ENCODE results near the gene CACNA1H. TPM values are rescaled to one million over a fixed set of nuclear protein-coding genes. Genes with fewer than 3 reads are reported as not detected.

The CACNA1H gene
- total and polyA plus RNA-seq, 2 of the 4 experiments (the other 2 are of a cell fraction), result 1.6 to 5.8 TPM

DNA sequence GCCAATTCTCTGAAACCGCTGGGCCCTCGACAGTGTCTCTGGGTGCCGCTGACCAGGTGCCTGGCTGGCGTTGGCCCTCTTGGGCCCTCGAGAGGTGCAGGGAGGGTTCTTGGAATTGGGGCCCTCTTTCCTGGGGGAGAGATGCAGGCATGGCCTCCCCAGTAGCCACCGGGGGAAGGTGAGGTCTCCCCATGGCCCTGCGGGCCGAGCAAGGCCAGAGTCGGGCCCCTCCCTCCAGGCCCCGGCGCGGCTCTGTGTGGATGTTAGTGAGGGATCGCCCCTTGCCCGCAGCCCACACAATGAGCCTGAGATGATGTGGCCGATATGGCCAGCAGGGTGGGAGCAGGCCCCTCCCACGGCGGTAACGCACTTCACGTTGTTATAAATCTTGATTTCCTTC is 33.8 kb upstream of the CACNA1H start:
- POLR2A ChIA-PET (ENCODE audit: unreplicated experiment), result no interaction called here
- in situ Hi-C loops (cut with MboI; ENCODE audit: low sequenced_read_pairs) (no loop called here), intact Hi-C loops (cut with micrococcal nuclease) (no loop called here), dilution Hi-C loops (cut with HindIII; ENCODE audit: low sequenced_read_pairs, unreplicated experiment) (no loop called here)
- Histone ChIP-seq H3K9ac (ENCODE audit: low read depth, low read length) (no peak overlapping the region), H3K4me2 (ENCODE audit: low read depth, low read length) (no peak overlapping the region), H2BK5ac (ENCODE audit: low read depth, low read length, poor library complexity, severe bottlenecking) (no peak overlapping the region), H3K18ac (ENCODE audit: low read depth, low read length) (no peak overlapping the region), H3K36me3 (ENCODE audit: control insufficient read depth, insufficient read depth, low read length) (no peaks in the 10 kb centered on the region), H2AK9ac (replicated peaks; ENCODE audit: low read depth, low read length, poor library complexity) (no peak overlapping the region), H4K20me1 (ENCODE audit: insufficient read depth, low read length) (no peaks in the 10 kb centered on the region), H3K27ac (ENCODE audit: insufficient read depth, low read length) (no peak overlapping the region), H3K9me3 (ENCODE audit: control insufficient read depth, insufficient read depth, low read length) (no peaks in the 10 kb centered on the region), H4K91ac (ENCODE audit: insufficient read depth, low read depth, low read length) (no peak overlapping the region), H4K8ac (ENCODE audit: low read depth in 2 of 2, low read length in 2 of 2) (no peak overlapping the region), H4K5ac (ENCODE audit: low read depth, low read length) (no peak overlapping the region), H3K23ac (ENCODE audit: low read depth, low read length) (no peak overlapping the region), H3K79me1 (ENCODE audit: low read depth in 1 of 2, low read length in 2 of 2) (no peaks in the 10 kb centered on the region), H2BK15ac (ENCODE audit: low read depth, low read length) (no peak overlapping the region), H3K4ac (ENCODE audit: low read depth, low read length) (no peak overlapping the region), H3K9me1 (ENCODE audit: insufficient read depth, low read length) (no peaks in the 10 kb centered on the region), H3K27me3 (ENCODE audit: control insufficient read depth, insufficient read depth, low read length) (peaks cover 23% of the 10 kb centered on the region; the same call in 1 of the 2 replicates), H3K14ac (replicated peaks; ENCODE audit: low read depth, low read length) (no peak overlapping the region), H2BK120ac (ENCODE audit: low read depth, low read length) (no peak overlapping the region), H3K56ac (ENCODE audit: extremely low read depth, insufficient read depth, low read length) (no peak overlapping the region), H2BK20ac (ENCODE audit: low read depth, low read length) (no peak overlapping the region), H2AFZ (replicated peaks; ENCODE audit: low read length, poor library complexity) (no peak overlapping the region), H2AK5ac (ENCODE audit: low read depth, low read length) (no peak overlapping the region), H3K4me1 (ENCODE audit: control insufficient read depth, insufficient read depth, low read length) (no peaks in the 10 kb centered on the region), H3K4me3 (ENCODE audit: insufficient read depth, low read depth, low read length) (no peak overlapping the region)
- CTCF ChIA-PET, result no interaction called here
- no peak for DNase-seq
- 66% methylated on average over 3 of the region's 19 CpGs; no CpG with 5 or more reads in 1 of the 2 experiments for WGBS, 2 experiments (ENCODE audit: extremely low coverage in 2 of 2, insufficient read length in 1 of 2)
- no TSS peak for BruUV-seq (replicated peaks)
- no peak for ATAC-seq (ENCODE audit: low read depth)
- TF ChIP-seq FOS (IDR thresholded peaks at IDR 0.05; ENCODE audit: low read depth, low read length), result no peak
- TF ChIP-seq CEBPB (IDR thresholded peaks at IDR 0.05; ENCODE audit: low read depth, low read length), result no peak
- no peak for TF ChIP-seq RCOR1 (IDR thresholded peaks at IDR 0.05; ENCODE audit: insufficient replicate concordance, low read length)
- TF ChIP-seq, protein P1, sequence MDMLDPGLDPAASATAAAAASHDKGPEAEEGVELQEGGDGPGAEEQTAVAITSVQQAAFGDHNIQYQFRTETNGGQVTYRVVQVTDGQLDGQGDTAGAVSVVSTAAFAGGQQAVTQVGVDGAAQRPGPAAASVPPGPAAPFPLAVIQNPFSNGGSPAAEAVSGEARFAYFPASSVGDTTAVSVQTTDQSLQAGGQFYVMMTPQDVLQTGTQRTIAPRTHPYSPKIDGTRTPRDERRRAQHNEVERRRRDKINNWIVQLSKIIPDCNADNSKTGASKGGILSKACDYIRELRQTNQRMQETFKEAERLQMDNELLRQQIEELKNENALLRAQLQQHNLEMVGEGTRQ (IDR thresholded peaks at IDR 0.05; ENCODE audit: low read depth, low read length), result no peak
- TF ChIP-seq NFE2L2 (IDR thresholded peaks at IDR 0.05; ENCODE audit: low read depth, low read length), result no peak
- TF ChIP-seq CHD1 (IDR thresholded peaks at IDR 0.05; ENCODE audit: low read depth, low read length), result no peak
- TF ChIP-seq, protein P2, sequence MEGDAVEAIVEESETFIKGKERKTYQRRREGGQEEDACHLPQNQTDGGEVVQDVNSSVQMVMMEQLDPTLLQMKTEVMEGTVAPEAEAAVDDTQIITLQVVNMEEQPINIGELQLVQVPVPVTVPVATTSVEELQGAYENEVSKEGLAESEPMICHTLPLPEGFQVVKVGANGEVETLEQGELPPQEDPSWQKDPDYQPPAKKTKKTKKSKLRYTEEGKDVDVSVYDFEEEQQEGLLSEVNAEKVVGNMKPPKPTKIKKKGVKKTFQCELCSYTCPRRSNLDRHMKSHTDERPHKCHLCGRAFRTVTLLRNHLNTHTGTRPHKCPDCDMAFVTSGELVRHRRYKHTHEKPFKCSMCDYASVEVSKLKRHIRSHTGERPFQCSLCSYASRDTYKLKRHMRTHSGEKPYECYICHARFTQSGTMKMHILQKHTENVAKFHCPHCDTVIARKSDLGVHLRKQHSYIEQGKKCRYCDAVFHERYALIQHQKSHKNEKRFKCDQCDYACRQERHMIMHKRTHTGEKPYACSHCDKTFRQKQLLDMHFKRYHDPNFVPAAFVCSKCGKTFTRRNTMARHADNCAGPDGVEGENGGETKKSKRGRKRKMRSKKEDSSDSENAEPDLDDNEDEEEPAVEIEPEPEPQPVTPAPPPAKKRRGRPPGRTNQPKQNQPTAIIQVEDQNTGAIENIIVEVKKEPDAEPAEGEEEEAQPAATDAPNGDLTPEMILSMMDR (conservative IDR thresholded peaks at IDR 0.05; ENCODE audit: low read depth, low read length), result no peak
